HCT116 (cell line): Measurements from ENCODE around the gene CLDN20.

Experiments
- CTCF ChIP-seq, 3 experiments: fragments of 200-600 bp in 1 of 3; sonication (generic) in 1 of 3; IDR thresholded peaks in 2 of 3; conservative IDR thresholded peaks in 1 of 3; 2 replicates each; pipeline ENCODE4 v1.5.1; 2012 to 2017; ENCODE audit warnings: low read depth in 2 of 3, low read length in 2 of 3, antibody characterized with exemption in 1 of 3, borderline replicate concordance in 1 of 3, control low read depth in 1 of 3, mild to moderate bottlenecking in 1 of 3, mixed read lengths in 1 of 3, mixed run types in 1 of 3, moderate library complexity in 1 of 3; ENCODE audit not compliant: insufficient read depth in 1 of 3
- EGR1 ChIP-seq: IDR thresholded peaks from 2 replicates; pipeline ENCODE4 v1.6.1; 2012; ENCODE audit warnings: low read depth
- ELF1 ChIP-seq: IDR thresholded peaks from 2 replicates; pipeline ENCODE4 v1.6.1; 2012; ENCODE audit warnings: low read depth, borderline replicate concordance
- EZH2 ChIP-seq: fragments of 200-600 bp; sonication (generic); IDR thresholded peaks from 2 replicates; pipeline ENCODE4 v1.6.1; 2017; ENCODE audit warnings: antibody characterized with exemption, mixed run types
- POLR2AphosphoS5 ChIP-seq: IDR thresholded peaks from 2 replicates; pipeline ENCODE4 v1.6.1; 2011; ENCODE audit warnings: mild to moderate bottlenecking, low read depth, low read length, moderate library complexity

- TF ChIP-seq ELF1 (no peak), CTCF (IDR thresholded peaks at IDR 0.05 in 2 of 3, conservative IDR thresholded peaks at IDR 0.05 in 1 of 3; ENCODE audit: borderline replicate concordance in 1 of 3, insufficient read depth in 1 of 3, low read depth in 2 of 3, low read length in 2 of 3) (no peak), POLR2AphosphoS5 (no peak), EGR1 (no peak), EZH2 (no peak)
These were observed 35.2 kb upstream of the CLDN20 start for GRCh38 chr6:155228546-155229166.
